GM23338 (cell line): ENCODE measurements around the gene CEBPZ. TPM values are rescaled to one million over a fixed set of nuclear protein-coding genes. Genes with fewer than 3 reads are reported as not detected.
A peak's percentile ranks its signal among the peaks of the same experiment; 100 is the strongest.

ENCODE experiments used
- ATAC-seq: fragments of 200-7000 bp; cut with Tn5 transposase; 3 replicates; pipeline ENCODE4 v1.9.1; 2020
- DNase-seq: peaks from one replicate; pipeline ENCODE4 v3.0.0-alpha.2; 2015; ENCODE audit warnings: low spot score
- H2AFZ ChIP-seq: fragments of 200-600 bp; sonication (generic); 2 replicates; pipeline ENCODE4 v1.8.0; 2016; ENCODE audit warnings: antibody characterized with exemption, mild to moderate bottlenecking, moderate library complexity
- H3F3A ChIP-seq: fragments of 200-600 bp; sonication (generic); replicated peaks from 2 replicates; pipeline ENCODE4 v1.8.0; 2017; ENCODE audit warnings: antibody characterized with exemption, mixed run types, low read depth
- H3K27ac ChIP-seq: fragments of 200-600 bp; sonication (generic); 2 replicates; pipeline ENCODE4 v1.6.1; 2016; ENCODE audit warnings: low read depth
- H3K27me3 ChIP-seq: fragments of 200-600 bp; sonication (generic); 2 replicates; pipeline ENCODE4 v1.8.0; 2016; ENCODE audit warnings: mild to moderate bottlenecking, mixed run types, moderate library complexity; ENCODE audit not compliant: insufficient read depth
- H3K36me3 ChIP-seq: fragments of 200-600 bp; sonication (generic); 2 replicates; pipeline ENCODE4 v1.8.0; 2016; ENCODE audit warnings: mild to moderate bottlenecking; ENCODE audit not compliant: insufficient read depth
- H3K4me1 ChIP-seq: fragments of 200-600 bp; sonication (generic); 2 replicates; pipeline ENCODE4 v1.8.0; 2016; ENCODE audit warnings: mild to moderate bottlenecking, moderate library complexity; ENCODE audit not compliant: insufficient read depth
- H3K4me2 ChIP-seq: fragments of 200-600 bp; sonication (generic); 2 replicates; pipeline ENCODE4 v1.7.1; 2017; ENCODE audit warnings: mixed run types
- H3K4me3 ChIP-seq: fragments of 200-600 bp; sonication (generic); 2 replicates; pipeline ENCODE4 v1.6.1; 2016; ENCODE audit warnings: mixed run types
- H3K79me2 ChIP-seq: fragments of 200-600 bp; sonication (generic); replicated peaks from 2 replicates; pipeline ENCODE4 v1.8.0; 2017; ENCODE audit warnings: mild to moderate bottlenecking; ENCODE audit not compliant: insufficient read depth
- H3K9me2 ChIP-seq: fragments of 200-600 bp; sonication (generic); 2 replicates; pipeline ENCODE4 v1.8.0; 2017; ENCODE audit not compliant: insufficient read depth
- H4K20me1 ChIP-seq: fragments of 200-600 bp; sonication (generic); replicated peaks from 2 replicates; pipeline ENCODE4 v1.8.0; 2017; ENCODE audit warnings: mild to moderate bottlenecking; ENCODE audit not compliant: insufficient read depth
- H3K27ac Mint-ChIP-seq: 2 replicates; pipeline ENCODE4 v1.8.0; 2020; ENCODE audit warnings: inconsistent platforms, mild to moderate bottlenecking, moderate library complexity, mixed read lengths
- H3K27me3 Mint-ChIP-seq: 3 replicates; pipeline ENCODE4 v1.8.0; 2022; ENCODE audit warnings: low read depth, mild to moderate bottlenecking, moderate library complexity, mixed read lengths, inconsistent platforms; ENCODE audit not compliant: insufficient read depth, poor library complexity
- H3K36me3 Mint-ChIP-seq: 3 replicates; pipeline ENCODE4 v1.8.0; 2021; ENCODE audit warnings: low read depth, mild to moderate bottlenecking, inconsistent platforms, moderate library complexity, mixed read lengths
- H3K4me1 Mint-ChIP-seq: 3 replicates; pipeline ENCODE4 v1.8.0; 2020; ENCODE audit warnings: mild to moderate bottlenecking, inconsistent platforms, mixed read lengths
- H3K4me3 Mint-ChIP-seq: 3 replicates; pipeline ENCODE4 v1.8.0; 2021; ENCODE audit warnings: moderate library complexity, mild to moderate bottlenecking, inconsistent platforms, mixed read lengths
- H3K9me3 Mint-ChIP-seq: 3 replicates; pipeline ENCODE4 v1.8.0; 2020; ENCODE audit warnings: moderate library complexity, mild to moderate bottlenecking, inconsistent platforms, mixed read lengths
- CREB1 ChIP-seq: fragments of 250-450 bp; sonication (Bioruptor Pico); IDR thresholded peaks from 2 replicates; pipeline ENCODE4 v1.5.0; 2020; ENCODE audit warnings: low read depth, mild to moderate bottlenecking, moderate library complexity
- EZH2 ChIP-seq: fragments of 200-600 bp; sonication (generic); IDR thresholded peaks from one replicate; pipeline ENCODE4 v1.8.0; 2017; ENCODE audit warnings: antibody characterized with exemption, mild to moderate bottlenecking, low read depth; ENCODE audit not compliant: unreplicated experiment
- JUNB ChIP-seq: IDR thresholded peaks from one replicate; pipeline ENCODE4 v1.6.1; 2016; ENCODE audit warnings: antibody characterized with exemption; ENCODE audit not compliant: unreplicated experiment
- NANOG ChIP-seq: IDR thresholded peaks from 2 replicates; pipeline ENCODE4 v1.6.1; 2016; ENCODE audit warnings: antibody characterized with exemption, borderline replicate concordance
- POLR2AphosphoS5 ChIP-seq: IDR thresholded peaks from 2 replicates; pipeline ENCODE4 v1.6.1; 2016; ENCODE audit warnings: antibody characterized with exemption, low read depth
- STAT1 ChIP-seq: IDR thresholded peaks from one replicate; pipeline ENCODE4 v1.6.1; 2016; ENCODE audit warnings: antibody characterized with exemption; ENCODE audit not compliant: unreplicated experiment
- ZNF114 ChIP-seq: fragments of 250-450 bp; sonication (Bioruptor Pico); IDR thresholded peaks from 2 replicates; pipeline ENCODE4 v1.5.0; 2020; ENCODE audit warnings: mild to moderate bottlenecking, moderate library complexity
- ZNF331 ChIP-seq: fragments of 250-450 bp; sonication (Bioruptor Pico); IDR thresholded peaks from 2 replicates; pipeline ENCODE4 v1.5.0; 2020; ENCODE audit warnings: low read depth, mild to moderate bottlenecking, moderate library complexity
- polyA plus RNA-seq: library from polyadenylated mRNA; unstranded; fragments of >200 nt; fragmentation: Nextera tagmentation; extraction: Ambion mirVana; gene quantifications from 2 replicates; pipeline ENCODE4 v1.2.1, GENCODE V29; 2016
- total RNA-seq: library from RNA; depleted of rRNA; stranded (reverse); fragments of >200 nt; shearing (Covaris generic); gene quantifications from 2 replicates; pipeline ENCODE4 v1.2.3, GENCODE V29; 2014
- TF ChIP-seq, protein P1 (sequence below): fragments of 250-450 bp; sonication (Bioruptor Pico); IDR thresholded peaks from 2 replicates; pipeline ENCODE4 v1.5.0; 2020; ENCODE audit warnings: mild to moderate bottlenecking, moderate library complexity
- TF ChIP-seq, protein P2 (sequence below): IDR thresholded peaks from one replicate; pipeline ENCODE4 v1.6.1; 2018; ENCODE audit warnings: antibody characterized with exemption; ENCODE audit not compliant: unreplicated experiment
- TF ChIP-seq, protein P3 (sequence below), 2 experiments: fragments of 200-600 bp in 1 of 2; sonication (generic) in 1 of 2; conservative IDR thresholded peaks; 2 replicates each; pipeline versions ENCODE4 v1.5.1 to v1.6.1; 2016 to 2017; ENCODE audit warnings: antibody characterized with exemption in 2 of 2, low read depth in 2 of 2, mild to moderate bottlenecking in 2 of 2, moderate library complexity in 1 of 2

Gene CEBPZ
- total and polyA plus RNA-seq, 2 experiments from 2014 or later: 133 to 185 TPM

DNA sequence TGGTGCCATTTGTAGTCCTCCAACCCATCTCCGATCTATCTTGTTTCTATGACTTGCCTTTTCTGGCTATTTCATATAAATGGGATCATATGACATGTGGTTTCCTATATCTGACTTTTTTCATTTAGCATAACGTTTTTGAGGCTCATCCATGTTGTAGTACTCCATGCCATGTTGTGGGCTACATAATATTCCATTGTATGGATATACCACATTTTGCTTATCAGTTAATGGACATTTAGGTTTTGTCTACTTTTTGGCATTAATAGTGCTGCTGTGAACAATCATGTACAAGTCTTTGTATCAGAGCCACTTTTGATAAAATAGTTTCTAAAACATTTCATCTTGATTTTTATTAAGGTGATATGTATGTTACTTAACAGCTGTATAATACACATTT is 27.7 kb downstream of the CEBPZ start:
- no peaks in the 10 kb centered on the region for H3K27me3 ChIP-seq
- no peaks in the 10 kb centered on the region for H4K20me1 ChIP-seq
- peaks cover 67% of the 10 kb centered on the region for H3K79me2 ChIP-seq
- no peak for TF ChIP-seq STAT1
- no peak for TF ChIP-seq JUNB
- peak; percentile 29; the same call in 1 of the 2 replicates for TF ChIP-seq POLR2AphosphoS5
- H3K27me3 Mint-ChIP-seq: peaks cover 46% of the 10 kb centered on the region
- peaks cover 23% of the 10 kb centered on the region for H3F3A ChIP-seq
- peaks cover 64% of the 10 kb centered on the region for H3K9me3 Mint-ChIP-seq
- H3K9me2 ChIP-seq: no peaks in the 10 kb centered on the region
- H3K27ac Mint-ChIP-seq: 0 out of 2 replicates have a peak overlapping the region, but pooled peaks have one; percentile 43
- no peak overlapping the region for H3K4me3 Mint-ChIP-seq
- peaks cover 56% of the 10 kb centered on the region for H3K4me1 Mint-ChIP-seq
- peaks cover 55% of the 10 kb centered on the region for H3K36me3 ChIP-seq
- peaks cover 36% of the 10 kb centered on the region for H3K4me1 ChIP-seq
- peaks cover 94% of the 10 kb centered on the region for H3K36me3 Mint-ChIP-seq
- H2AFZ ChIP-seq: no peak overlapping the region
- no peak for ATAC-seq
- peak overlapping the region; percentile 97 for H3K27ac ChIP-seq
- H3K4me2 ChIP-seq: no peak overlapping the region
- no peak overlapping the region for H3K4me3 ChIP-seq
- DNase-seq: no peak

DNA sequence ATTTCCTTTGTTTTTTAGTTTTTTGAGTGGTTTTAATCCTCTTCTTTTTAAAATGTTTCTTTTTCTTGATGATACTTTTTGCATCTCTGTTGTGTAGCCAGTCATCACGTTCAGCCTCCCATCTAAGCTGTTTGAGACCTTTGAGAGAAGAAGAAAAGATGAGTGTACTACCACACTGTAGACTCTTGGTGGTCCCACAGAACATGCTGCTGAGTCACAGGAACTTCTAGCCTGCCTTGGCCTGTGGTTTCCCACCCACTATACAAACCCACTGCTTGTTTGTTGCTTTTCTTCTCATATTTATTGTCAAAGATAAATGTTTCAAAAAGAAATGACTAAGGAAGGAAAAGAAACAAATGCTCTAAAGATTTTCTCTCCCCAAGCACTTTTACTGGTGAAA is 29.6 kb downstream of the CEBPZ start:
- Histone ChIP-seq H3K27me3 (no peaks in the 10 kb centered on the region), H3K4me2 (no peak overlapping the region), H3K36me3 (peaks cover 37% of the 10 kb centered on the region), H3K27ac (peak overlapping the region; percentile 89), H3K9me2 (no peaks in the 10 kb centered on the region), H4K20me1 (no peaks in the 10 kb centered on the region), H3K4me1 (peaks cover 50% of the 10 kb centered on the region), H3K79me2 (peaks cover 67% of the 10 kb centered on the region), H2AFZ (no peak overlapping the region), H3K4me3 (no peak overlapping the region), H3F3A (peaks cover 29% of the 10 kb centered on the region)
- Mint-ChIP-seq H3K36me3 (peaks cover 83% of the 10 kb centered on the region), H3K27ac (peak overlapping the region; percentile 74), H3K4me1 (peaks cover 61% of the 10 kb centered on the region), H3K9me3 (peaks cover 44% of the 10 kb centered on the region), H3K27me3 (peaks cover 46% of the 10 kb centered on the region), H3K4me3 (no peak overlapping the region)
- ATAC-seq: no peak
- no peak for DNase-seq
- TF ChIP-seq EZH2: no peak
- TF ChIP-seq, protein P1, sequence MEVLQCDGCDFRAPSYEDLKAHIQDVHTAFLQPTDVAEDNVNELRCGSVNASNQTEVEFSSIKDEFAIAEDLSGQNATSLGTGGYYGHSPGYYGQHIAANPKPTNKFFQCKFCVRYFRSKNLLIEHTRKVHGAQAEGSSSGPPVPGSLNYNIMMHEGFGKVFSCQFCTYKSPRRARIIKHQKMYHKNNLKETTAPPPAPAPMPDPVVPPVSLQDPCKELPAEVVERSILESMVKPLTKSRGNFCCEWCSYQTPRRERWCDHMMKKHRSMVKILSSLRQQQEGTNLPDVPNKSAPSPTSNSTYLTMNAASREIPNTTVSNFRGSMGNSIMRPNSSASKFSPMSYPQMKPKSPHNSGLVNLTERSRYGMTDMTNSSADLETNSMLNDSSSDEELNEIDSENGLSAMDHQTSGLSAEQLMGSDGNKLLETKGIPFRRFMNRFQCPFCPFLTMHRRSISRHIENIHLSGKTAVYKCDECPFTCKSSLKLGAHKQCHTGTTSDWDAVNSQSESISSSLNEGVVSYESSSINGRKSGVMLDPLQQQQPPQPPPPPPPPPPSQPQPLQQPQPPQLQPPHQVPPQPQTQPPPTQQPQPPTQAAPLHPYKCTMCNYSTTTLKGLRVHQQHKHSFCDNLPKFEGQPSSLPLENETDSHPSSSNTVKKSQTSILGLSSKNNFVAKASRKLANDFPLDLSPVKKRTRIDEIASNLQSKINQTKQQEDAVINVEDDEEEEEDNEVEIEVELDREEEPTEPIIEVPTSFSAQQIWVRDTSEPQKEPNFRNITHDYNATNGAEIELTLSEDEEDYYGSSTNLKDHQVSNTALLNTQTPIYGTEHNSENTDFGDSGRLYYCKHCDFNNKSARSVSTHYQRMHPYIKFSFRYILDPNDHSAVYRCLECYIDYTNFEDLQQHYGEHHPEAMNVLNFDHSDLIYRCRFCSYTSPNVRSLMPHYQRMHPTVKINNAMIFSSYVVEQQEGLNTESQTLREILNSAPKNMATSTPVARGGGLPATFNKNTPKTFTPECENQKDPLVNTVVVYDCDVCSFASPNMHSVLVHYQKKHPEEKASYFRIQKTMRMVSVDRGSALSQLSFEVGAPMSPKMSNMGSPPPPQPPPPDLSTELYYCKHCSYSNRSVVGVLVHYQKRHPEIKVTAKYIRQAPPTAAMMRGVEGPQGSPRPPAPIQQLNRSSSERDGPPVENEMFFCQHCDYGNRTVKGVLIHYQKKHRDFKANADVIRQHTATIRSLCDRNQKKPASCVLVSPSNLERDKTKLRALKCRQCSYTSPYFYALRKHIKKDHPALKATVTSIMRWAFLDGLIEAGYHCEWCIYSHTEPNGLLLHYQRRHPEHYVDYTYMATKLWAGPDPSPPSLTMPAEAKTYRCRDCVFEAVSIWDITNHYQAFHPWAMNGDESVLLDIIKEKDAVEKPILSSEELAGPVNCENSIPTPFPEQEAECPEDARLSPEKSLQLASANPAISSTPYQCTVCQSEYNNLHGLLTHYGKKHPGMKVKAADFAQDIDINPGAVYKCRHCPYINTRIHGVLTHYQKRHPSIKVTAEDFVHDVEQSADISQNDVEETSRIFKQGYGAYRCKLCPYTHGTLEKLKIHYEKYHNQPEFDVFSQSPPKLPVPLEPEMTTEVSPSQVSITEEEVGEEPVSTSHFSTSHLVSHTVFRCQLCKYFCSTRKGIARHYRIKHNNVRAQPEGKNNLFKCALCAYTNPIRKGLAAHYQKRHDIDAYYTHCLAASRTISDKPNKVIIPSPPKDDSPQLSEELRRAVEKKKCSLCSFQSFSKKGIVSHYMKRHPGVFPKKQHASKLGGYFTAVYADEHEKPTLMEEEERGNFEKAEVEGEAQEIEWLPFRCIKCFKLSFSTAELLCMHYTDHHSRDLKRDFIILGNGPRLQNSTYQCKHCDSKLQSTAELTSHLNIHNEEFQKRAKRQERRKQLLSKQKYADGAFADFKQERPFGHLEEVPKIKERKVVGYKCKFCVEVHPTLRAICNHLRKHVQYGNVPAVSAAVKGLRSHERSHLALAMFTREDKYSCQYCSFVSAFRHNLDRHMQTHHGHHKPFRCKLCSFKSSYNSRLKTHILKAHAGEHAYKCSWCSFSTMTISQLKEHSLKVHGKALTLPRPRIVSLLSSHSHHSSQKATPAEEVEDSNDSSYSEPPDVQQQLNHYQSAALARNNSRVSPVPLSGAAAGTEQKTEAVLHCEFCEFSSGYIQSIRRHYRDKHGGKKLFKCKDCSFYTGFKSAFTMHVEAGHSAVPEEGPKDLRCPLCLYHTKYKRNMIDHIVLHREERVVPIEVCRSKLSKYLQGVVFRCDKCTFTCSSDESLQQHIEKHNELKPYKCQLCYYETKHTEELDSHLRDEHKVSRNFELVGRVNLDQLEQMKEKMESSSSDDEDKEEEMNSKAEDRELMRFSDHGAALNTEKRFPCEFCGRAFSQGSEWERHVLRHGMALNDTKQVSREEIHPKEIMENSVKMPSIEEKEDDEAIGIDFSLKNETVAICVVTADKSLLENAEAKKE (CRISPR knock-in tag): no peak
- TF ChIP-seq, protein P2, sequence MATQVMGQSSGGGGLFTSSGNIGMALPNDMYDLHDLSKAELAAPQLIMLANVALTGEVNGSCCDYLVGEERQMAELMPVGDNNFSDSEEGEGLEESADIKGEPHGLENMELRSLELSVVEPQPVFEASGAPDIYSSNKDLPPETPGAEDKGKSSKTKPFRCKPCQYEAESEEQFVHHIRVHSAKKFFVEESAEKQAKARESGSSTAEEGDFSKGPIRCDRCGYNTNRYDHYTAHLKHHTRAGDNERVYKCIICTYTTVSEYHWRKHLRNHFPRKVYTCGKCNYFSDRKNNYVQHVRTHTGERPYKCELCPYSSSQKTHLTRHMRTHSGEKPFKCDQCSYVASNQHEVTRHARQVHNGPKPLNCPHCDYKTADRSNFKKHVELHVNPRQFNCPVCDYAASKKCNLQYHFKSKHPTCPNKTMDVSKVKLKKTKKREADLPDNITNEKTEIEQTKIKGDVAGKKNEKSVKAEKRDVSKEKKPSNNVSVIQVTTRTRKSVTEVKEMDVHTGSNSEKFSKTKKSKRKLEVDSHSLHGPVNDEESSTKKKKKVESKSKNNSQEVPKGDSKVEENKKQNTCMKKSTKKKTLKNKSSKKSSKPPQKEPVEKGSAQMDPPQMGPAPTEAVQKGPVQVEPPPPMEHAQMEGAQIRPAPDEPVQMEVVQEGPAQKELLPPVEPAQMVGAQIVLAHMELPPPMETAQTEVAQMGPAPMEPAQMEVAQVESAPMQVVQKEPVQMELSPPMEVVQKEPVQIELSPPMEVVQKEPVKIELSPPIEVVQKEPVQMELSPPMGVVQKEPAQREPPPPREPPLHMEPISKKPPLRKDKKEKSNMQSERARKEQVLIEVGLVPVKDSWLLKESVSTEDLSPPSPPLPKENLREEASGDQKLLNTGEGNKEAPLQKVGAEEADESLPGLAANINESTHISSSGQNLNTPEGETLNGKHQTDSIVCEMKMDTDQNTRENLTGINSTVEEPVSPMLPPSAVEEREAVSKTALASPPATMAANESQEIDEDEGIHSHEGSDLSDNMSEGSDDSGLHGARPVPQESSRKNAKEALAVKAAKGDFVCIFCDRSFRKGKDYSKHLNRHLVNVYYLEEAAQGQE: no peak
- TF ChIP-seq ZNF331 (CRISPR knock-in tag): no peak
- no peak for TF ChIP-seq NANOG
- TF ChIP-seq POLR2AphosphoS5: no peak
- TF ChIP-seq ZNF114 (CRISPR knock-in tag): no peak
- TF ChIP-seq CREB1 (CRISPR knock-in tag): no peak
- TF ChIP-seq, protein P3, sequence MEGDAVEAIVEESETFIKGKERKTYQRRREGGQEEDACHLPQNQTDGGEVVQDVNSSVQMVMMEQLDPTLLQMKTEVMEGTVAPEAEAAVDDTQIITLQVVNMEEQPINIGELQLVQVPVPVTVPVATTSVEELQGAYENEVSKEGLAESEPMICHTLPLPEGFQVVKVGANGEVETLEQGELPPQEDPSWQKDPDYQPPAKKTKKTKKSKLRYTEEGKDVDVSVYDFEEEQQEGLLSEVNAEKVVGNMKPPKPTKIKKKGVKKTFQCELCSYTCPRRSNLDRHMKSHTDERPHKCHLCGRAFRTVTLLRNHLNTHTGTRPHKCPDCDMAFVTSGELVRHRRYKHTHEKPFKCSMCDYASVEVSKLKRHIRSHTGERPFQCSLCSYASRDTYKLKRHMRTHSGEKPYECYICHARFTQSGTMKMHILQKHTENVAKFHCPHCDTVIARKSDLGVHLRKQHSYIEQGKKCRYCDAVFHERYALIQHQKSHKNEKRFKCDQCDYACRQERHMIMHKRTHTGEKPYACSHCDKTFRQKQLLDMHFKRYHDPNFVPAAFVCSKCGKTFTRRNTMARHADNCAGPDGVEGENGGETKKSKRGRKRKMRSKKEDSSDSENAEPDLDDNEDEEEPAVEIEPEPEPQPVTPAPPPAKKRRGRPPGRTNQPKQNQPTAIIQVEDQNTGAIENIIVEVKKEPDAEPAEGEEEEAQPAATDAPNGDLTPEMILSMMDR (conservative IDR thresholded peaks at IDR 0.05; ENCODE audit: low read depth in 2 of 2): no peak; a peak in 1 of 4 replicates
- TF ChIP-seq STAT1: no peak
